HG03095 (cell line): ENCODE results near the gene DENND2D.
A peak's percentile ranks its signal among the peaks of the same experiment; 100 is the strongest.

Experiments
- ATAC-seq: cut with Tn5 transposase; IDR thresholded peaks from one replicate; pipeline ENCODE4 v1.9.1; 2021; ENCODE audit warnings: moderate library complexity; ENCODE audit not compliant: unreplicated experiment

Gene DENND2D

DNA sequence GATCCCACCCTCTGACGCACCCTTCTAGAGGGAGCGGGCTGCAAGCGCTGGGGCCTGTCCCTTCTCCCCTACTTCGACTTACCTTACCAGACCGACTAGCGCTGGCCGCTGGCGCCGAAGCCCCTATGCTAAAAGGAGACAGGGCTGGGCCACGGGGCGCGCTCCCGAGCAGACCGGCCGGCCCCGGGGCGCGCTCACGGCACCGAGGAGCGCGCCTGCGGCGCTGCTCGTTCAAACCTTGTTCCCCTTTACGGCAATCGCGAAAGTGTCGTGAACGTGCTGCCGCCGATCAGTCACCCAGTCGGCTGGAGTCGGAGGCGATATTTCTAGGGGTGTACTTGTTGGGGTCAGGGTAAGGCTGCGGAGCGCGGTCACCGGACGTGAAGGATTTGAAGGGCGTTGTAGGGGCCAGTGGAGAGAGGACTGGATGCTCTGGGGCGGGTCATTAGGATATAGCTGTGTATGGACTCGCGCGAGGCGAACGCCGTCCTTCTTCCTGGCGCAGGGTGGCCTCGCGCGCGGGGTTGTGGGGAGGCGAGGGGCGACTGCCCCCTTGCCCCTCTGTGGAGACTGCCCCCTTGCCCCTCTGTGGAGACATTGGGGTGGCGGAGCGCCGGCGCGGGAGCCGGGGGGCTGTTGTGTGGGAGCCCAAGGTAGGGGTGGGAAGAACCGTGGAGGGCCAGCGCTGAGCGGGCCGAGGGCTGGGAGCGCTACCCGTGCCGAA, 60.3 kb downstream of the DENND2D start, which contains the start of the genes CEPT1 and DRAM2:
CEPT1 (plus strand) TSS at position 268 of the 724 bp plus-strand sequence. CDS start 7,492 bp downstream, outside the sequence.
DRAM2 (minus strand) TSS at position 138 of the 724 bp plus-strand sequence. CDS start 8,539 bp downstream, outside the sequence.
- ATAC-seq, result peak; percentile 47

DNA sequence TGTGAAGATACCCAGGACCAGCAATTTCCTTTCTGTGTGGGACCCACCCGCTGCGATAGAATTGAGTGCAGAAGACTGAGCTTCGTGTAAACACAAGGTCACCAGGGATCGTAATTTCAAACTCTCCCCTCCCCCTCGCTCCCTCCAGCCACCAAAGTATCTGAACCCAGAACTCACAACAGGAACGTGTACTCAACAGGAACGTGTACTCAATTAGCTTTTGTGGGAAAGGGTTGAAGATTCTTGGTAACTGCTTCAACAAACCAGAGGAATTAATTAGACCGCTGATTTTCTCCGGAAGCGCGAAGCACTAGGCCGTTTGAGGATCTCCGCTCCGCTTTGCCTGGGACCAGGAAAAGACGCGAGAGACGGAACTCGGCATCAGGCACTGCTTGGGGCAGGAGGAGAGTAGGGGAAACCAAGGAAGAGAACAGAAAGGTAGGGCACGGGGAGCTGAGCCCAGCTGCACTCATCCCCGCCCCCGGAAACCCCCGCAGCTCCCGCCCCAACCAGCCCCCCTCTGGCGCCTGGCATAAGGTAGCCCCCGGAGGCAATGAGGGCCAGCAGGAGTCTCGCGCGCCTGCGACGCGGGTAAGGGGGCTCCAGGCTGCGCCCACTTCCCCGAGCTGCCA, 61.0 kb downstream of the DENND2D start:
- ATAC-seq, result peak; percentile 25
